Gastroesophageal sphincter (tissue), 4 donors: ENCODE data around the gene FAHD1. TPM values are rescaled to one million over a fixed set of nuclear protein-coding genes. Genes with fewer than 3 reads are reported as not detected.
"Not testable (repeated sequence)": the region's sequence is repeated elsewhere in the genome, so short reads cannot be mapped to it uniquely, and the experiment has no call there.

Experiments
- ATAC-seq: fragments of 150-250 bp; one replicate; pipeline ENCODE4 v1.9.1; 2016; ENCODE audit warnings: mild to moderate bottlenecking, moderate library complexity
- H3K27ac ChIP-seq, 4 donors: fragments of 200-600 bp; sonication (generic) in 3 of 4; 1 replicate in 3 of 4; 2 replicates in 1 of 4; pipeline ENCODE4 v1.5.1; 2016 to 2019
- H3K27me3 ChIP-seq: fragments of 200-600 bp; sonication (generic); one replicate; pipeline ENCODE4 v1.5.1; 2019
- H3K36me3 ChIP-seq, 2 donors: fragments of 200-600 bp; sonication (generic); one replicate each; pipeline ENCODE4 v1.5.1; 2019; ENCODE audit warnings: control low read depth in 1 of 2
- H3K4me1 ChIP-seq, 3 donors: fragments of 200-600 bp; sonication (generic); 1 replicate in 2 of 3; 2 replicates in 1 of 3; pipeline ENCODE4 v1.5.1; 2016 to 2019; ENCODE audit warnings: control low read depth in 2 of 3
- H3K4me3 ChIP-seq, 2 donors: fragments of 200-600 bp; sonication (generic); one replicate each; pipeline ENCODE4 v1.5.1; 2019; ENCODE audit warnings: mild to moderate bottlenecking in 1 of 2, moderate library complexity in 1 of 2
- H3K9me3 ChIP-seq, 3 donors: fragments of 200-600 bp; sonication (generic); one replicate each; pipeline ENCODE4 v1.5.1; 2017 to 2019; ENCODE audit warnings: control low read depth in 2 of 3
- CTCF ChIP-seq, 4 experiments: fragments of 200-600 bp in 2 of 4; fragments of 450-650 bp in 2 of 4; sonication (generic) in 1 of 4; IDR thresholded peaks; one replicate each; pipeline ENCODE4 v1.5.1; 2017 to 2019; ENCODE audit warnings: antibody characterized with exemption in 4 of 4, mild to moderate bottlenecking in 2 of 4, moderate library complexity in 2 of 4
- EP300 ChIP-seq: sonication (generic); formaldehyde crosslinking; IDR thresholded peaks from one replicate; pipeline ENCODE4 v1.6.1; 2017; ENCODE audit warnings: antibody characterized with exemption, mild to moderate bottlenecking
- POLR2A ChIP-seq, 2 donors: fragments of 450-650 bp; IDR thresholded peaks; one replicate each; pipeline ENCODE4 v1.6.1; 2017; ENCODE audit warnings: antibody characterized with exemption in 2 of 2, mild to moderate bottlenecking in 2 of 2, moderate library complexity in 1 of 2
- POLR2AphosphoS5 ChIP-seq: sonication (generic); formaldehyde crosslinking; IDR thresholded peaks from one replicate; pipeline ENCODE4 v1.6.1; 2017; ENCODE audit warnings: antibody characterized with exemption
- WGBS, 2 donors: methylation state at CpG; one replicate each; pipeline ENCODE4 v1.1.5; 2018; ENCODE audit warnings: low coverage in 1 of 2; 5-methylcytosine and 5-hydroxymethylcytosine counted together
- total RNA-seq, 4 donors: library from RNA; depleted of rRNA; stranded (reverse); fragments of >200 nt; gene quantifications; one replicate each; pipeline ENCODE4 v1.1.0, GENCODE V29; 2016

The FAHD1 gene
- total RNA-seq, 4 donors from 2014 or later: 22.9 to 44.0 (median 30.2) TPM

DNA sequence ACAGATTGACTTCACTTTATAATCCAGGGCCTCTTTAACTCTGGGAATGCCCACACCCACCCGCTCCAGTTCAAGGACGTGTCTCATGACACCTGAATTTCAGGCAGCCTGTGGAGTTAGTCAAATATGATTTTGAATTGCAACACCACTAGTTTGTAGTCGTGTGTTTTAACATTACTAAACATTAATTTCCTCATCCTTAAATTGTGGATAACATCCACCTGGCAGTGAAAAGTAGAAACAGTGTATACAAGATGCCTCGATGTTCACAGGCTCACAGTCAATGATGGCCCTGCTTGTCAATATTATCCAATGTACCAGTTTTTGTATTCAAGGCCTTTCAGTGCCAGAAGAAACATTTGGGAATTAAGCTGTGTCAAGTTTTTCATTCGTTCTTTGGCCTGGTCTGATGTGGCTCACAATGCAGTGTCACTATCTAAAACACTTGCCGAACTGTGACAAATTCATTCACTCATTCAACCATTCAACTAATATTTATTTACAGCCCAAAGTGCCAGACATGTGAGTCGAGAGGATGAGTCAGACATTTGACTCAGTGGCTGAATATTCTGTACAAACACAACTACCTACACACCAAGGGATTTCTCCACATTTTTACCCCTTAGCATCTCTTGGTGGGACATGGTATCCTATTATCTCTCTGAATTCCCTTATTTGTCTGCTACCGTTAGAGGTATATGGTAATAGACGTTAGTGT, 43.5 kb downstream of the FAHD1 start:
- Histone ChIP-seq H3K4me1 (peaks cover 0 to 8% (median 3%) of the 10 kb centered on the region in 3 donors), H3K27ac (no peak overlapping the region), H3K36me3 (no peaks in the 10 kb centered on the region), H3K4me3 (no peak overlapping the region), H3K27me3 (peaks cover 41% of the 10 kb centered on the region), H3K9me3 (no peaks in the 10 kb centered on the region)
- WGBS, 2 donors: 47 to 56% methylated on average over 9 of the region's 9 CpGs
- no peak for TF ChIP-seq CTCF (IDR thresholded peaks at IDR 0.05)
- TF ChIP-seq POLR2AphosphoS5: no peak
- TF ChIP-seq POLR2A (IDR thresholded peaks at IDR 0.05): no peak
- TF ChIP-seq EP300: no peak
- ATAC-seq: no peak

DNA sequence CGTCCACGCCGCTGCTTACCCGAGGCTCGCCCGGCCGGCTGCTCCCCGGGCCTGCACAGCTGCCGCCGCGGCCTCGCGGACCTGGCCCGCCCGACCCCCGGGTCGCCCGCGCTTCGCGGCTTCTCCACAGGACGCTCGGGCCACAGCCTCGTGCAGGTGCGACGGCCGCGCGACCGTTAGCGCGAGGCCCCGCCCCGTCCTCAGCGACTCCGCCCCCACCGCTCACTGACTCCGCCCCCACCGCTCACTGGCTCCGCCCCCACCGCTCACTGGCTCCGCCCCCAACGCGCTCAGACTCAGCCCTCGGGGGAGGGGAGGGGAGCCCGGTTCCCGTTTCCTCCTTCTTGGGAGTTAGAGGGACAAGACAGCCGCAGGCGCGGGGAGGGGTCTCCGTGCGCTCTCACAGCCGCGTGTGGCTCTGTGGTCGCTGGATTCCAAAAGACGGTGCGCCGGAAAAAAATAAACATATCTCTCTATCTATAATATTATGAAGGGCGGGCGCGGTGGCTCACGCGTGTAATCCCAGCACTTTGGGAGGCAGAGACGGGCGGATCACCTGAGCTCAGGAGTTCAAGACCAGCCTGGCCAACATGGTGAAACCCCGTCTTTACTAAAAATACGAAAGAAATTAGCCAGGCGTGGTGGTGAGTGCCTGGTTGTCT, 45.1 kb downstream of the FAHD1 start, which contains the start of gene MEIOB:
Gene MEIOB (minus strand): TSS at position 191 of the 662 bp plus-strand sequence. CDS start 3,989 bp downstream, outside the sequence.
- 5 to 7% methylated on average over 3 to 4 of the region's 68 CpGs for WGBS, 2 donors
- TF ChIP-seq POLR2A (IDR thresholded peaks at IDR 0.05) (no peak), EP300 (no peak), CTCF (IDR thresholded peaks at IDR 0.05) (no peak), POLR2AphosphoS5 (no peak)
- Histone ChIP-seq H3K27ac (no peak within 1 kb of the TSS), H3K27me3 (peaks cover 55% of the 10 kb centered on the region), H3K4me1 (peaks cover 0 to 8% (median 3%) of the 10 kb centered on the region in 3 donors), H3K4me3 (peak within 1 kb of the TSS in 1 of 2 donors; percentile 28), H3K36me3 (no peaks in the 10 kb centered on the region), H3K9me3 (no peaks in the 10 kb centered on the region)
- peak; percentile 39 for ATAC-seq

- no peak for ATAC-seq
- no peaks in the 10 kb centered on the region for H3K36me3 ChIP-seq
- peaks cover 0 to 8% (median 3%) of the 10 kb centered on the region in 3 donors for H3K4me1 ChIP-seq
- WGBS, 2 donors: 28 to 32% methylated on average over 6 of the region's 6 CpGs
- no peaks in the 10 kb centered on the region for H3K9me3 ChIP-seq
- no peak for TF ChIP-seq POLR2AphosphoS5
- no peak for TF ChIP-seq CTCF (IDR thresholded peaks at IDR 0.05)
- TF ChIP-seq POLR2A (IDR thresholded peaks at IDR 0.05): no peak
- no peak for TF ChIP-seq EP300
- H3K27ac ChIP-seq: no peak overlapping the region
- H3K4me3 ChIP-seq: no peak overlapping the region
- peaks cover 82% of the 10 kb centered on the region for H3K27me3 ChIP-seq
Measured at GRCh38 chr16:1874854-1875253, 47.8 kb downstream of the FAHD1 start.

DNA sequence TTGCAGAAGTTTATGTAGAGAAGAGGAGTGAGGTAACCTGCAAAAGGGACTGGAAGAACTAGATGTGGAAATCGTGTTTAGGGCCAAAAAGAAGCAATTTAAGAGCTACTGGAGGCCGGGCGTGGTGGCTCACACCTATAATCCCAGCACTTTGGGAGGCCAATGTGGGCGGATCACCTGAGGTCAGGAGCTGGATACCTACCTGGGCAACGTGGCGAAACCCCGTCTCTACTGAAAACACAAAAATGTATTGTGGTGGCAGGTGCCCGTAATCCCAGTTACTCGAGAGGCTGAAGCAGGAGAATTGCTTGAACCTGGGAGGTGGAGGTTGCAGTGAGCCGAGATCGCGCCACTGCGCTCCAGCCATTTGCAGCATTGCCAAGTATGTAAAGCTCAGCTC, 49.1 kb downstream of the FAHD1 start:
- not testable (repeated sequence) for H3K9me3 ChIP-seq, H3K4me1 ChIP-seq, H3K4me3 ChIP-seq, ATAC-seq, H3K27ac ChIP-seq, H3K36me3 ChIP-seq
- peaks cover 88% of the 10 kb centered on the region for H3K27me3 ChIP-seq
- WGBS, 2 donors: 69 to 74% methylated on average over 4 to 11 of the region's 13 CpGs

DNA sequence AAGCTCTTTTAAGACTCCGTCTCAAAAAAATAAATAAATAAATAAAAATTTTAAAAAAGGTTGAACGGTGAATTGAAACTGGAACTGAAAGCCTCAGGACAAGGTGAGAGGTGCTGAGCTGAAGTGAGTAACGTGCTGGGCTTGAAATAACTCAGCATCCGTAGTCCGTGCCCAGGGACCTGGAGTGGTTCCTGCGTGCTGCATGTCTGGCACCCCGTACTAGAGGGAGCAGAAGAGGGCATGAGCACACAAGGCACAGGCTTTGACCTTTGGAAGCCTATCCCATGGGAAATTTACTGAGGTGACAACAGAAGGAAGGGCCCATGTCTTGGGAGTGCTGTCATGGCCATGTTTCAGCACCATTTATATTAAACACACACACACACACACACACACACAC, 49.5 kb downstream of the FAHD1 start:
- H3K4me3 ChIP-seq: no peak overlapping the region
- H3K4me1 ChIP-seq: peaks cover 0 to 8% (median 3%) of the 10 kb centered on the region in 3 donors

More for the DNA sequence above, 49.5 kb downstream of the FAHD1 start:
- ATAC-seq: no peak
- TF ChIP-seq CTCF (IDR thresholded peaks at IDR 0.05): no peak
- TF ChIP-seq POLR2AphosphoS5: no peak
- TF ChIP-seq POLR2A (IDR thresholded peaks at IDR 0.05): no peak
- TF ChIP-seq EP300: no peak
- Histone ChIP-seq H3K36me3 (no peaks in the 10 kb centered on the region), H3K27ac (no peak overlapping the region), H3K27me3 (peaks cover 92% of the 10 kb centered on the region), H3K9me3 (no peaks in the 10 kb centered on the region)
- WGBS, 2 donors: 73 to 80% methylated on average over 1 to 7 of the region's 7 CpGs
